ENCODE results near the gene PROKR2. TPM values are rescaled to one million over a fixed set of nuclear protein-coding genes. Genes with fewer than 3 reads are reported as not detected.

PROKR2 gene
- total and polyA plus RNA-seq, 9 of the 15 experiments (the other 6 are each of a cell fraction or from before 2014, with no cell fraction given) = not detected

- ChIA-PET CTCF (ENCODE audit: low intra/inter-chr PET ratio) (no interaction called here), POLR2A (no interaction called here)
- Histone ChIP-seq H3K36me3 (ENCODE audit: control insufficient read depth, insufficient read depth, low read length) (no peaks in the 10 kb centered on the region), H3K79me2 (ENCODE audit: control insufficient read depth, insufficient read depth, low read length) (no peaks in the 10 kb centered on the region), H3K9ac (ENCODE audit: insufficient read depth in 1 of 2, low read depth in 2 of 2, low read length in 2 of 2) (no peak overlapping the region), H3K4me2 (ENCODE audit: insufficient read depth, low read length) (no peak overlapping the region), H3K27me3 (ENCODE audit: control insufficient read depth in 2 of 2, insufficient read depth in 2 of 2, low read length in 2 of 2) (peaks cover 0 to 15% of the 10 kb centered on the region in 2 experiments; a peak in 4 of 5 replicates), H3K9me3 (replicated peaks; ENCODE audit: control insufficient read depth, insufficient read depth, low read depth, low read length) (no peaks in the 10 kb centered on the region), H3K4me1 (replicated peaks in 1 of 2; ENCODE audit: control insufficient read depth in 2 of 2, insufficient read depth in 2 of 2, low read length in 2 of 2) (no peaks in the 10 kb centered on the region), H4K20me1 (replicated peaks; ENCODE audit: control insufficient read depth, insufficient read depth, low read length) (no peaks in the 10 kb centered on the region), H2AFZ (ENCODE audit: low read depth, low read length) (no peak overlapping the region), H3K27ac (ENCODE audit: extremely low read depth, low read depth, low read length) (no peak overlapping the region), H3K9me1 (ENCODE audit: control insufficient read depth, insufficient read depth, low read length) (no peaks in the 10 kb centered on the region), H3K4me3 (no peak overlapping the region)
- TF ChIP-seq ZNF740 (CRISPR knock-in tag; IDR thresholded peaks at IDR 0.05) = no peak
- TF ChIP-seq ZNF740 (tag; IDR thresholded peaks at IDR 0.05) = no peak
- no peak for TF ChIP-seq ZNF583 (CRISPR knock-in tag; IDR thresholded peaks at IDR 0.05)
- no peak for TF ChIP-seq DEAF1 (CRISPR knock-in tag; IDR thresholded peaks at IDR 0.05)
- no peak for TF ChIP-seq MCM5 (IDR thresholded peaks at IDR 0.05; ENCODE audit: low read depth)
- no peak for TF ChIP-seq TOE1 (IDR thresholded peaks at IDR 0.05; ENCODE audit: borderline replicate concordance)
- TF ChIP-seq TOE1 (CRISPR knock-in tag; IDR thresholded peaks at IDR 0.05; ENCODE audit: borderline replicate concordance, low read depth) = no peak
- TF ChIP-seq PREB (CRISPR knock-in tag; IDR thresholded peaks at IDR 0.05) = no peak
- no peak for TF ChIP-seq TGIF2 (CRISPR knock-in tag; IDR thresholded peaks at IDR 0.05)
- ATAC-seq (no peak), DNase-seq (ENCODE audit: extremely low read depth in 1 of 4, low spot score in 3 of 4) (no peak), FAIRE-seq (no peak)
- 0% methylated on average over 5 of the region's 5 CpGs for WGBS (ENCODE audit: insufficient coverage, low coverage, missing lambda C conversion rate)
- in situ Hi-C loops (cut with MboI) (no loop called here), intact Hi-C loops (cut with micrococcal nuclease) (no loop called here)
- no TSS peak for BruUV-seq (replicated peaks)
These were observed 46.2 kb downstream of the PROKR2 start for GRCh38 chr20:5270603-5271002.
